SH-SY5Y (cell line): ENCODE measurements around the gene PIP5K1B.

Experiments used
- GATA2 ChIP-seq: IDR thresholded peaks from 2 replicates; pipeline ENCODE4 v1.6.1; 2011; ENCODE audit warnings: mild to moderate bottlenecking, low read depth, low read length
- GATA3 ChIP-seq: IDR thresholded peaks from 2 replicates; pipeline ENCODE4 v1.6.1; 2011; ENCODE audit warnings: low read depth, mild to moderate bottlenecking, low read length, moderate library complexity

PIP5K1B gene

DNA sequence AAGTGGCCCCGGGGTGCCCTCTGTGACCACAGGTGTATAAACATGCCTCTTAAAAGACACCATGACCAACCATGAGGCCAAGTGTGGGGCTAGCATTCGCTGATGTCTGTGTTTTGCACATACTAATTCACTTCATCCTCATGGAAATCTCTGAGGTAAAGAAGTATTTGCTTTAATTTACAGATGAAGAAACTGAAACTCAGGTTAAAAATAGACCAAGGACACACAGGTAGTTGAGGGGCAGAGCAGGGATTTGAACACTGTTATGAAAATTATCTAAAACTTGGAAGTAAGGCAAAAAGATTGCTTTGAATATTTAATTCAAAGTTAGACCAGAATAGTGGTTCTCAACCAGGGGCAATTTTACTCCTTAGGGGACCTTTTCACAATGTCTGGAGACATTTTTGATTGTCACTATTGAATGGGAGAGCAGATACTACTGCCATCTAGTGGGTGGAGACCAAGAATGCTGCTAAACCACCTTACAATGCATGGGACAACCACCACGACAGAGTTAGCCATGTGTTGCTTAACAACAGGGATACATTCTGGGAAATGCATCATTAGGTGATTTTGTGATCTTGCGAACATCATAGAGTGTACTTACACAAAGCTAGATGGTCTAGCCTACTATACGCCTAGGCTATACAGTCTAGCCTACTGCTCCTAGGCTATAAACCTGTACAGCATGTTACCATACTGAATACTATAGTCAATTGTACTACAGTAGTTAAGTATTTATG, 322.5 kb downstream of the PIP5K1B start:
- no peak for TF ChIP-seq GATA3
- TF ChIP-seq GATA2: no peak

DNA sequence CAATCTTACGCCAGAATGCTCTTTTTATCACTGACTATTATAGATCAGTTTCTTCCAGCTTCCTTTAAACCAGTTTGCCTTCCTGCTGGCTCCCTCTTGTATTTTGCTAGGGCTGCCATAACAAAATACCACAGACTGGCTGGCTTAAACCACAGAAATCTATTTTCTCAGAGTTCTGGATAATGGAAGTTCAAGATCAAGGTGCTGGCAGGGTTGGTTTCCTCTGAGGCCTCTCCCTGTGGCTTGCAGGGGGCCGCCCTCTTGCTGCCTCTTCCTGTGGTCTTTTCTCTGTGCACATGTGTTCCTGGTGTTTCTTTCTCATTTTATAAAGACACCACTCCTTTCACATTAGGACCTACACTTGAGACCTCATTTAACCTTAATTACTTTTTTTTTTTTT, 323.7 kb downstream of the PIP5K1B start:
- TF ChIP-seq GATA3 (no peak), GATA2 (no peak)

- TF ChIP-seq GATA3 (no peak), GATA2 (no peak)
Observed at GRCh38 chr9:69029535-69029934, 324.5 kb downstream of the PIP5K1B start.

DNA sequence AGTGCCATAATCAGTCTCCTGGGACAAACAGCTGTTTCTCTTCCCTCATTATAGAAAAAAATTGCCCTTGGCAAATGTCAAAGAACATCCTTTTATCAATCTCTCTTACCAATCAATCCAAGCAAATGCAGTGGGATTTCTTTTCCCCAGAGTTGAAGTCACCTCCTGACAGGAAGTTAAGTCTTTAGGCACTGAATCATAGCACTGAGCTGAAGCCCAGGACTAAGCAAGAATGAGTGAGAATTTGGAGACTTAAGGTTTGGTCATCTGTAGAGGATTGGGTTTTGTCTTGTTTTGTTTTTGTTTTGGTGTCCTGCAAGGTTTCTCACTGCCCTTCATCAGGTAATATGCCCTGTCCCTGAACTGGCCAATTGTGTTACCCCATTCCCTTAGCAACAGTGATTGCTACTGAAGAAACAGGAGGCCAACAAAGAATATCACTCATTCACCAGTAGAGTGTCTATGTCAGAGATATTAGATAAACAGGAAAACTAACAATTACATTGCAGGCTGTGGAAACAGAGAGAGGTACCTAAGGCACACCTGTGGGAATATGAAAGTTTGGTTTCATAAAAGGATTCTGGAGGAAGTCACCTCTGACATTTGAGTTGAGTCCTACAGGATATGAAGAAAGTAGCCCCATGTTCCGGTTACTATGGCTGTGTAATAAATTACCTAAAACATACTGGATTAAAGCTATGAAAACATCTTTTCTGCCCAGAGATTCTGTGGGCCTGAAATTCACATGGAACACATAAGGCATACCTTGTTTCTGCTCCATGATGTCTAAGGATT, 326.0 kb downstream of the PIP5K1B start:
- no peak for TF ChIP-seq GATA3
- no peak for TF ChIP-seq GATA2

DNA sequence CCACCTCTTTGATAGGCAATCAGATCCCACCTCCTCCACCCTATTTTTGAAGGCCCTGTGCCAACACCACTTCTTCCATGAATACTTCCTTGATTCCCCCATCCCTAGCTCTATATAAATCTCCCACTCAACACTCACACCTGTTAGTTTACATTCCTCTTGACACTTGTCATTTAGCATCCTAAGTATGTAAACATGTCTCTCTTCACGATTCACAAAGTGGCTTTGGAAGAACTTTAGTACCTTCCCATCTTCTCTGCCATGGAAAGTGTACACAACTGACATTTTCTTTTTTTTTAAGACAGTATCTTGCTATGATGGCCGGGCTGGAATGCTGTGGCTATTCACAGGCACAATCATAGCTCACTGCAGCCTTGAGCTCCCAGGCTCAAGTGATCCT, 329.0 kb downstream of the PIP5K1B start:
- TF ChIP-seq GATA3: no peak
- no peak for TF ChIP-seq GATA2

GRCh38 chr9:69035438-69036308, 330.6 kb downstream of the PIP5K1B start, which contains the start of gene FXN:
TSS of gene FXN (plus strand) at chr9:69035752. CDS start at chr9:69035783, 31 bp downstream.
- no peak for TF ChIP-seq GATA3
- no peak for TF ChIP-seq GATA2

DNA sequence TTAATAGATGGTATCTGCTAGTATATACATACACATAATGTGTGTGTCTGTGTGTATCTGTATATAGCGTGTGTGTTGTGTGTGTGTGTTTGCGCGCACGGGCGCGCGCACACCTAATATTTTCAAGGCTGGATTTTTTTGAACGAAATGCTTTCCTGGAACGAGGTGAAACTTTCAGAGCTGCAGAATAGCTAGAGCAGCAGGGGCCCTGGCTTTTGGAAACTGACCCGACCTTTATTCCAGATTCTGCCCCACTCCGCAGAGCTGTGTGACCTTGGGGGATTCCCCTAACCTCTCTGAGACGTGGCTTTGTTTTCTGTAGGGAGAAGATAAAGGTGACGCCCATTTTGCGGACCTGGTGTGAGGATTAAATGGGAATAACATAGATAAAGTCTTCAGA, 331.3 kb downstream of the PIP5K1B start:
- TF ChIP-seq GATA3: no peak
- TF ChIP-seq GATA2: no peak

- TF ChIP-seq GATA3 (no peak), GATA2 (no peak)
Observed at GRCh38 chr9:69036799-69037198, 331.8 kb downstream of the PIP5K1B start.

DNA sequence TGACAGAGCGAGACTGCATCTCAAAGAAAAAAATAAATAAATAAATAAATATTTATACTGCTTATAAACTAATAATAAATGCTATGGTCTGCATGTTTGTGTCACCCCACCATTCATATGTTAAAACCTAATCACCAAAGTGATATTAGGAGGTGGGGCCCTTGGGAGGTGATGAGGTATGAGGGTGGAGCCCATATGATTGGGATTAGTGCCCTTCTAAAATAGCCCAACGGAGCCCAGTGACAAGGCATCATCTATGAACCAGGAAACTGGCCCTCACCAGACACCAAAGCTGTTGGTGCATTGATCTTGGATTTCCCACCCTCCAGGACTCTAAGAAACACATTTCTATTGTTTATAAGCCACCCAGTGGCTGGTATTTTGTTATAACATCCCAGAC, 335.6 kb downstream of the PIP5K1B start:
- TF ChIP-seq GATA3 (no peak), GATA2 (no peak)

- TF ChIP-seq GATA2: no peak
- no peak for TF ChIP-seq GATA3
Observed at GRCh38 chr9:69044240-69045219, 339.5 kb downstream of the PIP5K1B start.

DNA sequence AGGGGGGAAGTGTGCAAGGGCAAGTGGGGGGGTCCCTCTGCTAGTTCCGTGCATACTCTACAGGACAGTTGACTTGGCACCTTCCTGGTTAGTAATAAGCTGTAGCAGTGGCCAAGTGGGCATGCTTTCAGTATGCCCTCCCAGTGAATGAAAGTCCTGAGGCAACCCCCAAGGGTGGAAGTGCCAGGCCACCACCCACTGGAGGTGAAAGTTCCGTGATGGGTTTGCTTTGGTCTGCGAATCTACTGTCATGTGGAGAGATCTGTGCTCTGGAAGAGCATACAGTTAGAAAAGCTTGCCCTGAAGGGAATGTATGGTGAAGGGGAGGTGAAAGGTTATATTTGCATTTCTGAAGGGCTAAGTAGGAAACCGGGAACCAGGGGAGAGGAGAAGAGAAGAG, 340.8 kb downstream of the PIP5K1B start:
- TF ChIP-seq GATA3 (no peak), GATA2 (no peak)

DNA sequence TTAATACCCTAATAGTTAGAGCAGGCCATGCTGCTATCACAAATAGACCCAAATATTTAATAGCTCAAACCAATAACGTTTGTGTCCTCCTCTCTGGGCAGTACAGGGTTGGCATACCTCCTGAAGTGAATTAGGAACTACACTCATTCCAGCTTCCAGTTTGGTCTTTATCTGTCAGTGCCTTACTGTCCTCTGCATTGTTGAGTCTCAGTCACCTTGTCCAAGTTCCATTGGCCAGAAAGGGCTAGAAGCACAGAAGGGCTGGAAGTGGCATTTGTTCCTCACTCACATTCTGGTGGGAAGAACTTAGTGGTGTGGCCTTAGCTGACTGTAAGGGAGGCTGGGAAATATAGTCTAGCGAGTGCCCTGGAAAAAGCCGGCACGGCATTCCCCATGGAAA, 341.7 kb downstream of the PIP5K1B start:
- TF ChIP-seq GATA3: no peak
- no peak for TF ChIP-seq GATA2

DNA sequence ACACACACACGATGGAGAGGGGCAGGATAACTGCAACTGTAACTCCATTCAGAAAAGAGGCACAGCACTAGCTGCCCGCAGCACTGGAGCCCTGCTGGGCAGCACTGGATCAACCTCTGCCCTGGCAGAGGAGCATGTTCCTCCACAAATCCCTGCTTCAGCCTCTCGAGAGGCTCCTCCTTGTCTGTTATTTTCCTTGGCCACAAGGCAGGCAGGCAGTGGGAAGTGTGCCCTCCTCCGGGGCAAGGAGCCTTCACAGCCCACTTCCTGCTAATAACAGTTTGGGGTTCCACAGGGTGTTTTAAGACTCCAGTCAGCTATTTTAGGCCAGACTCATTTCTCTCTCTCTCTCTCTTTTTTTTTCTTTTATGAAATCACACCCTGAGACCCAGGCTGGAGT, 342.3 kb downstream of the PIP5K1B start:
- TF ChIP-seq GATA3 (no peak), GATA2 (no peak)
